Inflammatory macrophage treated with lipopolysaccharide for 4 hours (primary cell): ENCODE measurements around the gene PODNL1.

Experiments used
- DNase-seq: peaks from one replicate; pipeline ENCODE4 v3.0.0-alpha.2; 2020

The PODNL1 gene

GRCh38 chr19:13887517-13887916, 50.7 kb downstream of the PODNL1 start:
- DNase-seq, result no peak

- DNase-seq, result no peak
These were observed 51.2 kb downstream of the PODNL1 start for GRCh38 chr19:13887018-13887436.

GRCh38 chr19:13885826-13886365, 52.3 kb downstream of the PODNL1 start:
- DNase-seq, result no peak

- DNase-seq, result no peak
These were observed 53.3 kb downstream of the PODNL1 start for GRCh38 chr19:13884726-13885591.

GRCh38 chr19:13883516-13884064, 54.6 kb downstream of the PODNL1 start:
- no peak for DNase-seq

GRCh38 chr19:13882836-13883235, 55.4 kb downstream of the PODNL1 start:
- no peak for DNase-seq

GRCh38 chr19:13882419-13882795, 55.8 kb downstream of the PODNL1 start:
- no peak for DNase-seq

GRCh38 chr19:13881692-13882418, 56.4 kb downstream of the PODNL1 start:
- DNase-seq, result peak; percentile 80

GRCh38 chr19:13881251-13881691, 56.9 kb downstream of the PODNL1 start:
- no peak for DNase-seq
